ENCODE measurements around the gene PNMA8B.

- TF ChIP-seq CTCF (IDR thresholded peaks at IDR 0.05; ENCODE audit: low read length) (no peak), EZH2phosphoT487 (IDR thresholded peaks at IDR 0.05; ENCODE audit: low read length) (no peak), EZH2 (optimal IDR thresholded peaks at IDR 0.05; ENCODE audit: low read depth, low read length) (no peak)
Observed at GRCh38 chr19:46488551-46488950, 7.1 kb downstream of the PNMA8B start.

Measured in MM.1S (cell line).